ENCODE results near the gene ABCA2. TPM values are rescaled to one million over a fixed set of nuclear protein-coding genes. Genes with fewer than 3 reads are reported as not detected.

Gene ABCA2
- total RNA-seq, 1 experiment from 2014 or later = 22.4 TPM

GRCh38 chr9:136960938-136961275, 67.1 kb downstream of the ABCA2 start:
- H2BK15ac ChIP-seq (ENCODE audit: low read depth, low read length) = no peak overlapping the region
- H2AK5ac ChIP-seq (ENCODE audit: insufficient read length, low read length) = no peak overlapping the region
- H3K56ac ChIP-seq (ENCODE audit: insufficient read length, low read depth, low read length) = no peak overlapping the region
- Mint-ChIP-seq H3K27me3 (ENCODE audit: low read depth) (peaks cover 16% of the 10 kb centered on the region), H3K4me1 (peaks cover 3 to 9% of the 10 kb centered on the region in 2 experiments), H3K4me3 (no peak overlapping the region), H3K9me3 (peaks cover 6% of the 10 kb centered on the region in 2 experiments; a peak in 4 of 5 replicates), H3K36me3 (ENCODE audit: insufficient read depth in 1 of 3, low read depth in 3 of 3) (no peaks in the 10 kb centered on the region; a peak in 1 of 7 replicates), H3K27ac (no peak overlapping the region)
- H3K23me2 ChIP-seq (ENCODE audit: insufficient read length, low read depth, low read length, poor library complexity, severe bottlenecking) = no peaks in the 10 kb centered on the region
- H3K27me3 ChIP-seq (ENCODE audit: insufficient read depth, low read length) = no peaks in the 10 kb centered on the region
- no peak overlapping the region for H3K14ac ChIP-seq (ENCODE audit: insufficient read depth, low read length)
- no peaks in the 10 kb centered on the region for H3K9me3 ChIP-seq (ENCODE audit: control insufficient read depth, low read depth, low read length)
- H2BK12ac ChIP-seq (ENCODE audit: insufficient read length, low read depth, low read length) = no peak overlapping the region
- H2AFZ ChIP-seq (ENCODE audit: low read length) = no peak overlapping the region
- no peak overlapping the region for H4K91ac ChIP-seq (ENCODE audit: insufficient read length, low read depth, low read length)
- H3K4me1 ChIP-seq (ENCODE audit: insufficient read depth, low read length) = peaks cover 2% of the 10 kb centered on the region; the same call in 1 of the 2 replicates
- no peak overlapping the region for H3K4me2 ChIP-seq (ENCODE audit: insufficient read depth, insufficient read length, low read length)
- H2BK120ac ChIP-seq (ENCODE audit: low read depth, low read length, poor library complexity, severe bottlenecking) = no peak overlapping the region
- H3K79me2 ChIP-seq (ENCODE audit: insufficient read depth, low read length) = no peaks in the 10 kb centered on the region
- H3K9ac ChIP-seq (ENCODE audit: extremely low read depth, insufficient read length, low read length) = no peak overlapping the region
- H3K18ac ChIP-seq (ENCODE audit: insufficient read length, low read depth, low read length) = no peak overlapping the region
- H4K8ac ChIP-seq (replicated peaks; ENCODE audit: insufficient read length, low read depth, low read length) = no peak overlapping the region
- TF ChIP-seq CTCF (conservative IDR thresholded peaks at IDR 0.05) = no peak
- H3K23ac ChIP-seq (ENCODE audit: insufficient read length, low read depth, low read length) = no peak overlapping the region
- no CpG with 5 or more reads among the region's 15 CpGs for WGBS (ENCODE audit: extremely low coverage, insufficient read length, low lambda C conversion rate)
- H3K4ac ChIP-seq (ENCODE audit: low read depth, low read length) = no peak overlapping the region
- H3T11ph ChIP-seq (ENCODE audit: low read length) = no peak overlapping the region
- no peak for DNase-seq
- H2BK20ac ChIP-seq (ENCODE audit: low read depth, low read length, poor library complexity, severe bottlenecking) = no peak overlapping the region
- no peak overlapping the region for H3K27ac ChIP-seq (ENCODE audit: insufficient read length, low read depth, low read length)
- H4K5ac ChIP-seq (ENCODE audit: insufficient read length, low read depth, low read length) = no peak overlapping the region
- H3K79me1 ChIP-seq (ENCODE audit: insufficient read depth, low read depth, low read length, poor library complexity, severe bottlenecking) = no peaks in the 10 kb centered on the region
- H2BK5ac ChIP-seq (ENCODE audit: insufficient read length, low read length) = no peak overlapping the region
- peaks cover 2% of the 10 kb centered on the region for H4K20me1 ChIP-seq (ENCODE audit: control insufficient read depth, insufficient read depth, insufficient read length)

Measured in H9 (cell line).